CD4-positive, alpha-beta memory T cell (primary cell): ENCODE data around the gene UNC79. TPM values are rescaled to one million over a fixed set of nuclear protein-coding genes. Genes with fewer than 3 reads are reported as not detected.
"Not testable (repeated sequence)": the region's sequence is repeated elsewhere in the genome, so short reads cannot be mapped to it uniquely, and the experiment has no call there.

Experiments used
- CTCF ChIA-PET: fragments of 350-600 bp; sonication (Branson Sonifier 250); formaldehyde crosslinking; loops from one replicate; lab custom pipeline; 2021; ENCODE audit warnings: inconsistent platforms; ENCODE audit not compliant: partially characterized antibody; lab: Charles Lee
- POLR2A ChIA-PET: fragments of 350-600 bp; sonication (Branson Sonifier 250); formaldehyde crosslinking; loops from one replicate; lab custom pipeline; 2021; ENCODE audit not compliant: partially characterized antibody; lab: Charles Lee
- DNase-seq, 5 donors: peaks; one replicate each; pipeline versions ENCODE4 v3.0.0 to v3.0.0-alpha.2; 2020 to 2022; ENCODE audit warnings: mixed read lengths in 1 of 5
- H3K27ac ChIP-seq: one replicate; pipeline ENCODE4 v1.7.0; 2013; ENCODE audit warnings: low read depth, low read length
- H3K27me3 ChIP-seq: 2 replicates; pipeline ENCODE4 v1.7.0; 2013; ENCODE audit warnings: mild to moderate bottlenecking, low read length, moderate library complexity; ENCODE audit not compliant: insufficient read depth
- H3K36me3 ChIP-seq: 2 replicates; pipeline ENCODE4 v1.7.0; 2013; ENCODE audit warnings: mild to moderate bottlenecking, low read length, moderate library complexity; ENCODE audit not compliant: insufficient read depth
- H3K4me1 ChIP-seq: 2 replicates; pipeline ENCODE4 v1.7.0; 2013; ENCODE audit warnings: mild to moderate bottlenecking, low read length, moderate library complexity; ENCODE audit not compliant: insufficient read depth
- H3K4me3 ChIP-seq, 2 donors: one replicate each; pipeline ENCODE4 v1.7.0; 2013; ENCODE audit warnings: low read length in 2 of 2, mild to moderate bottlenecking in 1 of 2
- H3K9me3 ChIP-seq, 2 donors: one replicate each; pipeline ENCODE4 v1.7.0; 2013; ENCODE audit warnings: low read length in 2 of 2, control low read depth in 1 of 2; ENCODE audit not compliant: control insufficient read depth in 1 of 2
- H3K27ac Mint-ChIP-seq, 7 donors: one replicate each; pipeline ENCODE4 v1.8.0; 2020 to 2021; ENCODE audit warnings: mixed read lengths in 7 of 7, mild to moderate bottlenecking in 6 of 7, inconsistent platforms in 3 of 7, moderate library complexity in 3 of 7
- H3K27me3 Mint-ChIP-seq, 2 donors: one replicate each; pipeline ENCODE4 v1.8.0; 2020 to 2021; ENCODE audit warnings: mixed read lengths in 2 of 2
- H3K36me3 Mint-ChIP-seq, 2 donors: one replicate each; pipeline ENCODE4 v1.8.0; 2020 to 2021; ENCODE audit warnings: mixed read lengths in 2 of 2, inconsistent platforms in 1 of 2, mild to moderate bottlenecking in 1 of 2
- H3K4me1 Mint-ChIP-seq, 4 donors: one replicate each; pipeline ENCODE4 v1.8.0; 2020 to 2021; ENCODE audit warnings: mixed read lengths in 4 of 4, mild to moderate bottlenecking in 1 of 4
- H3K4me3 Mint-ChIP-seq, 8 donors: one replicate each; pipeline ENCODE4 v1.8.0; 2020 to 2021; ENCODE audit warnings: mixed read lengths in 8 of 8, mild to moderate bottlenecking in 7 of 8, moderate library complexity in 6 of 8, inconsistent platforms in 3 of 8
- H3K9me3 Mint-ChIP-seq, 8 donors: one replicate each; pipeline ENCODE4 v1.8.0; 2020 to 2021; ENCODE audit warnings: mixed read lengths in 8 of 8, mild to moderate bottlenecking in 5 of 8, inconsistent platforms in 3 of 8, moderate library complexity in 1 of 8
- intact Hi-C: fragments of 100-400 bp; cut with micrococcal nuclease; formaldehyde crosslinking; loops from one replicate; pipeline ENCODE4 v1.15.1; 2023
- polyA plus RNA-seq, 2 donors: library from polyadenylated mRNA; unstranded; fragments of 300-500 nt; fragmentation: Illumina TruSeq; gene quantifications; one replicate each; pipeline ENCODE4 v1.2.3, GENCODE V29; 2021
- total RNA-seq, 2 experiments: library from RNA; stranded (reverse); gene quantifications; one replicate each; pipeline ENCODE4 v1.2.3, GENCODE V29; 2021

The UNC79 gene
- total and polyA plus RNA-seq, 4 experiments from 2014 or later = 0.03 to 0.06 TPM; not detected in 2

GRCh38 chr14:93410021-93410420, 20.7 kb upstream of the UNC79 start:
- Histone ChIP-seq H3K27ac (no peak overlapping the region), H3K9me3 (no peaks in the 10 kb centered on the region), H3K4me3 (no peak overlapping the region), H3K27me3 (no peaks in the 10 kb centered on the region), H3K36me3 (no peaks in the 10 kb centered on the region), H3K4me1 (no peaks in the 10 kb centered on the region)
- no peaks in the 10 kb centered on the region for H3K36me3 Mint-ChIP-seq
- no peaks in the 10 kb centered on the region for H3K4me1 Mint-ChIP-seq
- H3K4me3 Mint-ChIP-seq = no peak overlapping the region
- peaks cover 0 to 2% of the 10 kb centered on the region in 2 donors for H3K27me3 Mint-ChIP-seq
- POLR2A ChIA-PET = no interaction called here
- CTCF ChIA-PET = no interaction called here
- no peak for DNase-seq
- intact Hi-C loops = no loop called here
- no peak overlapping the region for H3K27ac Mint-ChIP-seq
- peaks cover 0 to 21% (median 10%) of the 10 kb centered on the region in 8 donors for H3K9me3 Mint-ChIP-seq

- ChIA-PET CTCF (no interaction called here), POLR2A (no interaction called here)
Measured at GRCh38 chr14:93410893-93411292, 19.8 kb upstream of the UNC79 start.

GRCh38 chr14:93425136-93425535, 5.6 kb upstream of the UNC79 start:
- H3K4me3 ChIP-seq, CTCF ChIA-PET, H3K4me1 ChIP-seq, H3K4me1 Mint-ChIP-seq, H3K27ac Mint-ChIP-seq, POLR2A ChIA-PET, H3K27ac ChIP-seq, intact Hi-C loops, DNase-seq, H3K9me3 ChIP-seq, H3K36me3 ChIP-seq, H3K4me3 Mint-ChIP-seq, H3K27me3 ChIP-seq, H3K36me3 Mint-ChIP-seq: not testable (repeated sequence)
- H3K9me3 Mint-ChIP-seq = peaks cover 8 to 67% (median 38%) of the 10 kb centered on the region in 8 donors
- peaks cover 15 to 21% of the 10 kb centered on the region in 2 donors for H3K27me3 Mint-ChIP-seq

More at GRCh38 chr14:93410893-93411292, 19.8 kb upstream of the UNC79 start:
- no peaks in the 10 kb centered on the region for H3K4me1 Mint-ChIP-seq
- H3K9me3 ChIP-seq = no peaks in the 10 kb centered on the region
- H3K36me3 Mint-ChIP-seq = no peaks in the 10 kb centered on the region
- H3K36me3 ChIP-seq = no peaks in the 10 kb centered on the region
- no peak overlapping the region for H3K27ac Mint-ChIP-seq
- DNase-seq = no peak
- peaks cover 0 to 21% (median 10%) of the 10 kb centered on the region in 8 donors for H3K9me3 Mint-ChIP-seq
- H3K4me3 ChIP-seq = no peak overlapping the region
- no peak overlapping the region for H3K4me3 Mint-ChIP-seq
- H3K27ac ChIP-seq = no peak overlapping the region
- H3K4me1 ChIP-seq = no peaks in the 10 kb centered on the region
- peaks cover 0 to 2% of the 10 kb centered on the region in 2 donors for H3K27me3 Mint-ChIP-seq
- intact Hi-C loops = no loop called here
- H3K27me3 ChIP-seq = no peaks in the 10 kb centered on the region

GRCh38 chr14:93426750-93427149, 4.0 kb upstream of the UNC79 start:
- peaks cover 0 to 4% of the 10 kb centered on the region in 2 donors for H3K36me3 Mint-ChIP-seq
- no peak overlapping the region for H3K4me3 Mint-ChIP-seq
- Histone ChIP-seq H3K27ac (no peak overlapping the region), H3K4me3 (no peak overlapping the region), H3K9me3 (peaks cover 0 to 5% of the 10 kb centered on the region in 2 donors), H3K36me3 (no peaks in the 10 kb centered on the region), H3K27me3 (no peaks in the 10 kb centered on the region), H3K4me1 (no peaks in the 10 kb centered on the region)
- DNase-seq = no peak
- H3K27me3 Mint-ChIP-seq = peaks cover 15 to 20% of the 10 kb centered on the region in 2 donors
- CTCF ChIA-PET = no interaction called here
- H3K4me1 Mint-ChIP-seq = no peaks in the 10 kb centered on the region
- intact Hi-C loops = no loop called here
- peaks cover 8 to 58% (median 38%) of the 10 kb centered on the region in 8 donors for H3K9me3 Mint-ChIP-seq
- POLR2A ChIA-PET = no interaction called here
- no peak overlapping the region for H3K27ac Mint-ChIP-seq

GRCh38 chr14:93431036-93431670, 414 bp downstream of the UNC79 start:
- no peak for DNase-seq
- Mint-ChIP-seq H3K27me3 (peaks cover 26 to 28% of the 10 kb centered on the region in 2 donors), H3K4me3 (no peak overlapping the region), H3K9me3 (peaks cover 6 to 37% (median 18%) of the 10 kb centered on the region in 8 donors), H3K27ac (no peak overlapping the region), H3K4me1 (no peaks in the 10 kb centered on the region), H3K36me3 (no peaks in the 10 kb centered on the region)
- no peak overlapping the region for H3K4me3 ChIP-seq
- H3K4me1 ChIP-seq = no peaks in the 10 kb centered on the region
- no peaks in the 10 kb centered on the region for H3K27me3 ChIP-seq
- intact Hi-C loops = no loop called here
- H3K36me3 ChIP-seq = no peaks in the 10 kb centered on the region
- POLR2A ChIA-PET = no interaction called here
- peaks cover 0 to 5% of the 10 kb centered on the region in 2 donors for H3K9me3 ChIP-seq
- CTCF ChIA-PET = no interaction called here
- H3K27ac ChIP-seq = no peak overlapping the region

- POLR2A ChIA-PET = no interaction called here
- no peak overlapping the region for H3K4me3 Mint-ChIP-seq
Measured at GRCh38 chr14:93454224-93454623, 23.5 kb downstream of the UNC79 start.

GRCh38 chr14:93456356-93456755, 25.6 kb downstream of the UNC79 start:
- Mint-ChIP-seq H3K4me1 (no peaks in the 10 kb centered on the region), H3K27ac (no peak overlapping the region), H3K36me3 (no peaks in the 10 kb centered on the region), H3K9me3 (peaks cover 0 to 5% (median 3%) of the 10 kb centered on the region in 8 donors), H3K27me3 (peaks cover 16 to 17% of the 10 kb centered on the region in 2 donors), H3K4me3 (no peak overlapping the region)
- H3K27ac ChIP-seq = no peak overlapping the region
- intact Hi-C loops = no loop called here
- no peaks in the 10 kb centered on the region for H3K36me3 ChIP-seq
- ChIA-PET POLR2A (no interaction called here), CTCF (no interaction called here)
- H3K27me3 ChIP-seq = no peaks in the 10 kb centered on the region
- H3K4me3 ChIP-seq = no peak overlapping the region
- no peaks in the 10 kb centered on the region for H3K9me3 ChIP-seq
- no peak for DNase-seq
- H3K4me1 ChIP-seq = no peaks in the 10 kb centered on the region

More at GRCh38 chr14:93454224-93454623, 23.5 kb downstream of the UNC79 start:
- Mint-ChIP-seq H3K36me3 (no peaks in the 10 kb centered on the region), H3K27ac (no peak overlapping the region), H3K27me3 (peaks cover 22 to 23% of the 10 kb centered on the region in 2 donors), H3K4me1 (no peaks in the 10 kb centered on the region), H3K9me3 (peaks cover 0 to 5% (median 3%) of the 10 kb centered on the region in 8 donors)
- no peaks in the 10 kb centered on the region for H3K36me3 ChIP-seq
- H3K4me1 ChIP-seq = no peaks in the 10 kb centered on the region
- no peak for DNase-seq
- no peak overlapping the region for H3K4me3 ChIP-seq
- intact Hi-C loops = no loop called here
- no peak overlapping the region for H3K27ac ChIP-seq
- no peaks in the 10 kb centered on the region for H3K27me3 ChIP-seq
- CTCF ChIA-PET = no interaction called here
- H3K9me3 ChIP-seq = no peaks in the 10 kb centered on the region
